HepG2 (cell line): ENCODE measurements around the gene CAMK4. TPM values are rescaled to one million over a fixed set of nuclear protein-coding genes. Genes with fewer than 3 reads are reported as not detected.

Experiments
- ATAC-seq: fragments of 200-7000 bp; cut with Tn5 transposase; 3 replicates; pipeline ENCODE4 v1.9.1; 2020; ENCODE audit warnings: mild to moderate bottlenecking, moderate library complexity
- BruUV-seq: library from RNA; stranded (reverse); fragments of 400-500 nt; replicated peaks from 2 replicates; lab custom pipeline; 2021; lab: Mats Ljungman, UMichigan
- CTCF ChIA-PET: fragments of 300-600 bp; formaldehyde crosslinking; extraction: SDS; loops from one replicate; lab custom pipeline; 2021; ENCODE audit warnings: low total read pairs, inconsistent platforms, low intra/inter-chr PET ratio; lab: Yijun Ruan, JAX
- POLR2A ChIA-PET: fragments of 350-600 bp; sonication (Branson Sonifier 250); formaldehyde crosslinking; loops from one replicate; lab custom pipeline; 2020; ENCODE audit warnings: antibody characterized with exemption, inconsistent platforms; lab: Yijun Ruan, JAX
- DNase-seq: peaks from one replicate; pipeline ENCODE4 v3.0.0-alpha.2; 2015; ENCODE audit warnings: low spot score
- FAIRE-seq: peaks from 3 replicates; lab custom pipeline; 2011; peaks lifted over from hg19 to GRCh38; lab: Jason Lieb, UNC
- H2AFZ ChIP-seq: one replicate; pipeline ENCODE4 v1.6.1; 2011; ENCODE audit warnings: low read length, inconsistent platforms
- H3K27ac ChIP-seq: fragments of 300-600 bp; 3 replicates; pipeline ENCODE4 v1.8.0; 2011; ENCODE audit warnings: mixed run types, mild to moderate bottlenecking, mixed read lengths, low read length, inconsistent platforms; ENCODE audit not compliant: insufficient read depth; ENCODE audit errors: extremely low read length
- H3K27me3 ChIP-seq, 2 experiments: fragments of 200-600 bp in 1 of 2; 2 replicates in 1 of 2; 3 replicates in 1 of 2; pipeline versions ENCODE4 v1.6.0 to v1.8.0; 2011; ENCODE audit warnings: low read length in 2 of 2, mild to moderate bottlenecking in 2 of 2, moderate library complexity in 2 of 2, inconsistent platforms in 1 of 2; ENCODE audit not compliant: insufficient read depth in 2 of 2, control insufficient read depth in 1 of 2
- H3K36me3 ChIP-seq, 2 experiments: fragments of 200-600 bp in 1 of 2; replicated peaks in 1 of 2; 2 replicates in 1 of 2; 3 replicates in 1 of 2; pipeline versions ENCODE4 v1.5.1 to v1.8.0; 2011; ENCODE audit warnings: low read length in 2 of 2, inconsistent platforms in 1 of 2; ENCODE audit not compliant: insufficient read depth in 2 of 2, control insufficient read depth in 1 of 2
- H3K4me1 ChIP-seq: 2 replicates; pipeline ENCODE4 v1.5.1; 2012; ENCODE audit warnings: low read length, inconsistent platforms; ENCODE audit not compliant: insufficient read depth
- H3K4me2 ChIP-seq: 2 replicates; pipeline ENCODE4 v1.6.0; 2011; ENCODE audit warnings: low read depth, low read length, inconsistent platforms
- H3K4me3 ChIP-seq, 3 experiments: fragments of 200-600 bp in 1 of 3; sonication (generic), shearing (Covaris generic) in 1 of 3; replicated peaks in 1 of 3; 2 replicates each; pipeline ENCODE4 v1.5.1; 2011 to 2016; ENCODE audit warnings: low read length in 3 of 3, inconsistent platforms in 2 of 3, low read depth in 2 of 3, mild to moderate bottlenecking in 2 of 3, control low read depth in 1 of 3, mixed read lengths in 1 of 3; ENCODE audit not compliant: insufficient read depth in 1 of 3
- H3K79me2 ChIP-seq: one replicate; pipeline ENCODE4 v1.6.1; 2011; ENCODE audit warnings: low read length, inconsistent platforms; ENCODE audit not compliant: insufficient read depth
- H3K9ac ChIP-seq: 2 replicates; pipeline ENCODE4 v1.6.0; 2011; ENCODE audit warnings: mild to moderate bottlenecking, low read depth, low read length, inconsistent platforms; ENCODE audit not compliant: insufficient read depth
- H3K9me3 ChIP-seq: 2 replicates; pipeline ENCODE4 v1.5.1; 2012; ENCODE audit warnings: mild to moderate bottlenecking, low read length
- H4K20me1 ChIP-seq: 2 replicates; pipeline ENCODE4 v1.6.0; 2011; ENCODE audit warnings: inconsistent platforms, mild to moderate bottlenecking, low read length, moderate library complexity; ENCODE audit not compliant: insufficient read depth
- AGO1 ChIP-seq: fragments of 200-400 bp; formaldehyde crosslinking; IDR thresholded peaks from 2 replicates; pipeline ENCODE4 v1.6.1; 2017; ENCODE audit warnings: mild to moderate bottlenecking, low read depth, low read length, moderate library complexity; ENCODE audit not compliant: poor library complexity, severe bottlenecking
- ASH2L ChIP-seq: fragments of 300-600, 200-600 bp; sonication (generic); IDR thresholded peaks from 2 replicates; pipeline ENCODE4 v1.7.0; 2017; ENCODE audit warnings: low read depth, mild to moderate bottlenecking, moderate library complexity, mixed read lengths, low read length; ENCODE audit not compliant: insufficient read length
- ATAD3A ChIP-seq: sonication (generic); formaldehyde crosslinking; IDR thresholded peaks from 2 replicates; pipeline ENCODE4 v1.4.0; 2020; ENCODE audit warnings: missing genetic modification reagents
- ATF7 ChIP-seq, 2 experiments: fragments of 450-650 bp in 1 of 2; sonication (generic) in 1 of 2; formaldehyde crosslinking in 1 of 2; IDR thresholded peaks; 2 replicates each; pipeline versions ENCODE4 v1.4.0 to v1.6.1; 2016 to 2020; ENCODE audit warnings: antibody characterized with exemption in 1 of 2, mild to moderate bottlenecking in 1 of 2, missing genetic modification reagents in 1 of 2
- BCL3 ChIP-seq: sonication (generic); formaldehyde crosslinking; IDR thresholded peaks from 2 replicates; pipeline ENCODE4 v1.5.1; 2020; ENCODE audit warnings: mild to moderate bottlenecking, missing genetic modification reagents, moderate library complexity
- HNF4A ChIP-seq: sonication (generic); formaldehyde crosslinking; IDR thresholded peaks from 2 replicates; pipeline ENCODE4 v1.4.0; 2020; ENCODE audit warnings: missing genetic modification reagents
- HOXA9 ChIP-seq: sonication (generic); formaldehyde crosslinking; IDR thresholded peaks from 2 replicates; pipeline ENCODE4 v1.8.1; 2022; ENCODE audit warnings: missing genetic modification reagents, mild to moderate bottlenecking, moderate library complexity, borderline replicate concordance
- MATR3 ChIP-seq: sonication (generic); formaldehyde crosslinking; IDR thresholded peaks from 2 replicates; pipeline ENCODE4 v1.4.0; 2020; ENCODE audit warnings: missing genetic modification reagents
- MED13 ChIP-seq: sonication (generic); formaldehyde crosslinking; IDR thresholded peaks from 2 replicates; pipeline ENCODE4 v1.5.0; 2020; ENCODE audit warnings: missing genetic modification reagents
- MLLT10 ChIP-seq: sonication (generic); formaldehyde crosslinking; IDR thresholded peaks from 2 replicates; pipeline ENCODE4 v1.4.0; 2020; ENCODE audit warnings: missing genetic modification reagents
- MXD3 ChIP-seq: IDR thresholded peaks from 2 replicates; pipeline ENCODE4 v1.6.1; 2016; ENCODE audit warnings: mild to moderate bottlenecking, missing biosample characterization, missing genetic modification reagents
- SCMH1 ChIP-seq: sonication (generic); formaldehyde crosslinking; IDR thresholded peaks from 2 replicates; pipeline ENCODE4 v1.9.0; 2021; ENCODE audit warnings: missing genetic modification reagents, mild to moderate bottlenecking, borderline replicate concordance
- ZBTB38 ChIP-seq: sonication (generic); formaldehyde crosslinking; IDR thresholded peaks from 2 replicates; pipeline ENCODE4 v1.5.1; 2020; ENCODE audit warnings: mild to moderate bottlenecking, missing genetic modification reagents
- ZBTB7B ChIP-seq: sonication (generic); formaldehyde crosslinking; IDR thresholded peaks from 2 replicates; pipeline ENCODE4 v1.4.0; 2020; ENCODE audit warnings: missing genetic modification reagents
- ZNF232 ChIP-seq: sonication (generic); formaldehyde crosslinking; IDR thresholded peaks from 2 replicates; pipeline ENCODE4 v1.4.0; 2020; ENCODE audit warnings: missing genetic modification reagents, borderline replicate concordance
- ZNF260 ChIP-seq: sonication (generic); formaldehyde crosslinking; IDR thresholded peaks from 2 replicates; pipeline ENCODE4 v1.4.0; 2020; ENCODE audit warnings: missing genetic modification reagents, low read depth, mild to moderate bottlenecking, borderline replicate concordance
- ZNF773 ChIP-seq: sonication (generic); formaldehyde crosslinking; IDR thresholded peaks from 2 replicates; pipeline ENCODE4 v1.4.0; 2020; ENCODE audit warnings: missing genetic modification reagents, borderline replicate concordance
- ZNF780A ChIP-seq: sonication (generic); formaldehyde crosslinking; IDR thresholded peaks from 2 replicates; pipeline ENCODE4 v1.8.0; 2022; ENCODE audit warnings: mild to moderate bottlenecking, missing genetic modification reagents, moderate library complexity
- ZNF891 ChIP-seq: sonication (generic); formaldehyde crosslinking; IDR thresholded peaks from 2 replicates; pipeline ENCODE4 v1.5.0; 2020; ENCODE audit warnings: mild to moderate bottlenecking, missing genetic modification reagents
- ZSCAN9 ChIP-seq: IDR thresholded peaks from 2 replicates; pipeline ENCODE4 v1.6.1; 2016; ENCODE audit warnings: borderline replicate concordance
- WGBS: methylation state at CpG from one replicate; pipeline ENCODE4 v1.1.6; 2017; ENCODE audit warnings: low lambda C conversion rate; 5-methylcytosine and 5-hydroxymethylcytosine counted together
- in situ Hi-C: cut with HindIII; loops from 2 replicates; pipeline ENCODE4 v1.10.0; 2017; ENCODE audit warnings: low pct_unique_long_range_greater_than_20kb; ENCODE audit not compliant: extremely low pct_ligation_motif_present
- intact Hi-C: fragments of 100-400 bp; cut with micrococcal nuclease; formaldehyde crosslinking; loops from one replicate; pipeline ENCODE4 v1.10.0; 2022; ENCODE audit not compliant: unreplicated experiment
- polyA plus RNA-seq, 8 experiments: library from polyadenylated mRNA; depleted of rRNA in 3 of 8; stranded (reverse) in 7 of 8; unstranded in 1 of 8; fragments of >200 nt; fragmentation: Illumina TruSeq in 4 of 8; extraction: Trizol in 4 of 8; gene quantifications; 2 replicates each; pipeline versions ENCODE4 v1.2.1 to v1.2.3, GENCODE V29; 2011 to 2016; ENCODE audit warnings: low read depth in 4 of 8, missing spikeins in 1 of 8, mixed read lengths in 1 of 8; ENCODE audit not compliant: insufficient read depth in 1 of 8
- total RNA-seq, 5 experiments: library from RNA; depleted of rRNA; stranded (reverse); fragments of >200 nt; fragmentation: Illumina TruSeq; extraction: Trizol; gene quantifications; 2 replicates each; pipeline ENCODE4 v1.2.3, GENCODE V29; 2016; ENCODE audit warnings: low read depth in 1 of 5

Gene CAMK4
- total and polyA plus RNA-seq, 2 of the 13 experiments (the other 11 are each of a cell fraction or from before 2014, with no cell fraction given) = not detected

- H4K20me1 ChIP-seq = no peaks in the 10 kb centered on the region
Measured at GRCh38 chr5:111385970-111386831, 162.0 kb downstream of the CAMK4 start.

GRCh38 chr5:111386832-111387162 lies 162.6 kb downstream of the CAMK4 start:
- H3K27me3 ChIP-seq = no peaks in the 10 kb centered on the region
- ATAC-seq (no peak), FAIRE-seq (no peak), DNase-seq (no peak)
- H4K20me1 ChIP-seq = no peaks in the 10 kb centered on the region
- no TSS peak for BruUV-seq
- H3K79me2 ChIP-seq = no peaks in the 10 kb centered on the region
- H2AFZ ChIP-seq = no peak overlapping the region
- no peak overlapping the region for H3K4me3 ChIP-seq
- in situ Hi-C loops = no loop called here
- H3K9me3 ChIP-seq = no peaks in the 10 kb centered on the region
- H3K4me2 ChIP-seq = no peak overlapping the region
- H3K36me3 ChIP-seq = no peaks in the 10 kb centered on the region
- H3K27ac ChIP-seq = no peak overlapping the region
- CTCF ChIA-PET = no interaction called here
- no peak overlapping the region for H3K9ac ChIP-seq
- no peaks in the 10 kb centered on the region for H3K4me1 ChIP-seq
- POLR2A ChIA-PET = no interaction called here
- WGBS = 0% methylated on average over 1 of the region's 1 CpG
- intact Hi-C loops = no loop called here
- no peak for TF ChIP-seq ZNF891
- no peak for TF ChIP-seq ZBTB38
- TF ChIP-seq MED13 (CRISPR knock-in tag) = no peak
- no peak for TF ChIP-seq MATR3 (CRISPR knock-in tag)
- no peak for TF ChIP-seq ATAD3A (CRISPR knock-in tag)
- TF ChIP-seq AGO1 = no peak
- no peak for TF ChIP-seq HOXA9 (CRISPR knock-in tag)
- no peak for TF ChIP-seq ZNF780A (CRISPR knock-in tag)
- no peak for TF ChIP-seq ZBTB7B (CRISPR knock-in tag)
- no peak for TF ChIP-seq ASH2L
- no peak for TF ChIP-seq ZNF260 (CRISPR knock-in tag)
- TF ChIP-seq BCL3 (CRISPR knock-in tag) = no peak
- TF ChIP-seq MLLT10 (CRISPR knock-in tag) = no peak
- TF ChIP-seq ZNF773 (CRISPR knock-in tag) = no peak
- no peak for TF ChIP-seq SCMH1 (CRISPR knock-in tag)
- no peak for TF ChIP-seq ZNF232
- TF ChIP-seq MXD3 (CRISPR knock-in tag) = no peak

More at GRCh38 chr5:111385970-111386831, 162.0 kb downstream of the CAMK4 start:
- no peaks in the 10 kb centered on the region for H3K27me3 ChIP-seq
- H3K4me2 ChIP-seq = no peak overlapping the region
- H3K36me3 ChIP-seq = no peaks in the 10 kb centered on the region
- H3K4me3 ChIP-seq = no peak overlapping the region
- H3K9ac ChIP-seq = no peak overlapping the region
- no peaks in the 10 kb centered on the region for H3K9me3 ChIP-seq
- ChIA-PET CTCF (no interaction called here), POLR2A (no interaction called here)
- in situ Hi-C loops = no loop called here
- no peaks in the 10 kb centered on the region for H3K79me2 ChIP-seq
- intact Hi-C loops = no loop called here
- no peaks in the 10 kb centered on the region for H3K4me1 ChIP-seq
- 3% methylated on average over 6 of the region's 7 CpGs for WGBS
- no peak overlapping the region for H2AFZ ChIP-seq
- ATAC-seq = no peak
- FAIRE-seq = no peak
- no peak for TF ChIP-seq HNF4A
- no peak for TF ChIP-seq ZSCAN9 (CRISPR knock-in tag)
- TF ChIP-seq ATF7 (IDR thresholded peaks at IDR 0.05) = peak; percentile 86
- TF ChIP-seq ATF7 (CRISPR knock-in tag; IDR thresholded peaks at IDR 0.05) = no peak
- TF ChIP-seq, all 625 proteins: peak for 1
- BruUV-seq = no TSS peak
- DNase-seq = no peak
- no peak overlapping the region for H3K27ac ChIP-seq
